Measurements from ENCODE around the gene SRBD1. TPM values are rescaled to one million over a fixed set of nuclear protein-coding genes. Genes with fewer than 3 reads are reported as not detected.

SRBD1 gene, protein sequence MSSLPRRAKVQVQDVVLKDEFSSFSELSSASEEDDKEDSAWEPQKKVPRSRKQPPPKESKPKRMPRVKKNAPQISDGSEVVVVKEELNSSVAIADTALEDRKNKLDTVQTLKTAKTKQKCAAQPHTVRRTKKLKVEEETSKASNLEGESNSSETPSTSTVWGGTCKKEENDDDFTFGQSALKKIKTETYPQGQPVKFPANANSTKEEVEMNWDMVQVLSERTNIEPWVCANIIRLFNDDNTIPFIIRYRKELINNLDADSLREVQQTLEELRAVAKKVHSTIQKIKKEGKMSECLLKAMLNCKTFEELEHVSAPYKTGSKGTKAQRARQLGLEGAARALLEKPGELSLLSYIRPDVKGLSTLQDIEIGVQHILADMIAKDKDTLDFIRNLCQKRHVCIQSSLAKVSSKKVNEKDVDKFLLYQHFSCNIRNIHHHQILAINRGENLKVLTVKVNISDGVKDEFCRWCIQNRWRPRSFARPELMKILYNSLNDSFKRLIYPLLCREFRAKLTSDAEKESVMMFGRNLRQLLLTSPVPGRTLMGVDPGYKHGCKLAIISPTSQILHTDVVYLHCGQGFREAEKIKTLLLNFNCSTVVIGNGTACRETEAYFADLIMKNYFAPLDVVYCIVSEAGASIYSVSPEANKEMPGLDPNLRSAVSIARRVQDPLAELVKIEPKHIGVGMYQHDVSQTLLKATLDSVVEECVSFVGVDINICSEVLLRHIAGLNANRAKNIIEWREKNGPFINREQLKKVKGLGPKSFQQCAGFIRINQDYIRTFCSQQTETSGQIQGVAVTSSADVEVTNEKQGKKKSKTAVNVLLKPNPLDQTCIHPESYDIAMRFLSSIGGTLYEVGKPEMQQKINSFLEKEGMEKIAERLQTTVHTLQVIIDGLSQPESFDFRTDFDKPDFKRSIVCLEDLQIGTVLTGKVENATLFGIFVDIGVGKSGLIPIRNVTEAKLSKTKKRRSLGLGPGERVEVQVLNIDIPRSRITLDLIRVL
- total RNA-seq (10 to 100 TPM; 13.4 to 18.2 TPM), polyA plus RNA-seq (ENCODE audit: insufficient read length in 6 of 6) (10 to 100 TPM; 16.5 to 20.0 (median 17.6) TPM)
- long read RNA-seq, donor 1, partial matches to known transcripts = 0 of 1 reads
- long read RNA-seq, donor 1, other reads (novel, unspliced or antisense) = 0 of 1 reads
- long read RNA-seq, donor 2, transcript SRBD1-201 (21 exons, 3,681 nt) = major isoform, 5 of 10 reads
- long read RNA-seq, donor 2, partial matches to known transcripts = 5 of 10 reads
- long read RNA-seq, donor 2, other reads (novel, unspliced or antisense) = 0 of 10 reads
- long read RNA-seq, donor 3, partial matches to known transcripts = 0 of 4 reads
- long read RNA-seq, donor 3, other reads (novel, unspliced or antisense) = 0 of 4 reads
- long read RNA-seq, donor 4, partial matches to known transcripts = 6 of 8 reads
- long read RNA-seq, donor 4, other reads (novel, unspliced or antisense) = 2 of 8 reads
- long read RNA-seq, donor 5 = 0 reads
- long read RNA-seq, donor 6, partial matches to known transcripts = 0 of 4 reads
- long read RNA-seq, donor 6, other reads (novel, unspliced or antisense) = 0 of 4 reads
- long read RNA-seq, donor 7 = 0 reads
- long read RNA-seq, donor 8, transcript SRBD1-201 (21 exons, 3,681 nt) = major isoform, 5 of 5 reads
- long read RNA-seq, donor 8, partial matches to known transcripts = 0 of 5 reads
- long read RNA-seq, donor 8, other reads (novel, unspliced or antisense) = 0 of 5 reads
- long read RNA-seq, donor 9 = 0 reads
- long read RNA-seq, donor 10, partial matches to known transcripts = 1 of 1 reads
- long read RNA-seq, donor 10, other reads (novel, unspliced or antisense) = 0 of 1 reads
- long read RNA-seq, donor 11 = 0 reads
- long read RNA-seq, donor 12, partial matches to known transcripts = 0 of 2 reads
- long read RNA-seq, donor 12, other reads (novel, unspliced or antisense) = 0 of 2 reads

DNA sequence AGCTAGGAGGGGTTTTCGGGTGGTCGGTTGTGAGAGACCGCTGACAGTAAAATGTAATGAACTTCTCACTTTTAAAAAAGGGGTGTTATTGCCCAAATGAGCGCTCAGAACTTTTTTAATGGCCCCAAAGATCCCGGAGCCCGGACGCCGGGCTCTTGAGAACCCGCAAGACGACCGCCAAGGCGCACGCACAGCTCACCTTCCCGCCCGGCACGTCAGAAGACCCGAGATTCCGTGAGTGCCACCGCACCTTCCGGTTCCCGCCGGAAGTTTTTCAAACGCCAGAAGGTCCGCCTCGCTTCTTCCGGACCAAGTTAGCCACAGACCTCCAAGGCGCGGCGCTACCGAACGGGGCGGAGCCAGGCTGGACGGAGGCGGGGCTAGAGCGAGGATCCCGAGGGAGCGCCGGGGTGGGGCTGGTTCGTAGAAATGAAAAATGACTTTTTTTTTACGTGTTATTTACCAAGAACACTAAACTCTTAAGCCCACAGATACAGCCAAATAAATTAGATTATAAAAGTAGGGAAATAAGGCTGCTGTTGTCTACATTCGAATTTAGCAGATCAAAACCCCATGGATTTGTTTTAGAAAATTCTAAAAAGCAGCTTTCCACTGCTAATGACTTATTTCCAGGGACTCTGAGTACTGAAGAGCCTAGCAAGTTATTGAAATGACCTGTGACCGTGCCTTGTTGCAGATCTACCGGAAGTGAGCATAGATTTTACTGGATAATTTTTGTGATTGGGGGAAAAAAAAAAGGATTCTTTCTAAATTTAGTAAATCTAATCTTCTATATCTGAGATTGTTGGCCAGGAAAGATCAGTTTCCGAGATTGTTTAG is at the start of gene SRBD1:
Gene SRBD1, minus strand, starts transcription at position 248 of the 840 bp plus-strand sequence. CDS start 5,826 bp downstream, outside the sequence.
- Histone ChIP-seq H3K36me3 (no peaks in the 10 kb centered on the region), H3K27me3 (no peaks in the 10 kb centered on the region), H3K4me1 (peaks cover 4 to 33% of the 10 kb centered on the region in 2 donors), H3K4me3 (peak within 1 kb of the TSS; percentile 80 to 92), H3K9me3 (no peaks in the 10 kb centered on the region), H3K27ac (peak within 1 kb of the TSS; percentile 91 to 93)
- peak; percentile 97 for ATAC-seq
- peak; percentile 88 to 99 (median 96) for DNase-seq
- intact Hi-C loops (cut with DNase I) = no loop called here
- TF ChIP-seq, protein P1, sequence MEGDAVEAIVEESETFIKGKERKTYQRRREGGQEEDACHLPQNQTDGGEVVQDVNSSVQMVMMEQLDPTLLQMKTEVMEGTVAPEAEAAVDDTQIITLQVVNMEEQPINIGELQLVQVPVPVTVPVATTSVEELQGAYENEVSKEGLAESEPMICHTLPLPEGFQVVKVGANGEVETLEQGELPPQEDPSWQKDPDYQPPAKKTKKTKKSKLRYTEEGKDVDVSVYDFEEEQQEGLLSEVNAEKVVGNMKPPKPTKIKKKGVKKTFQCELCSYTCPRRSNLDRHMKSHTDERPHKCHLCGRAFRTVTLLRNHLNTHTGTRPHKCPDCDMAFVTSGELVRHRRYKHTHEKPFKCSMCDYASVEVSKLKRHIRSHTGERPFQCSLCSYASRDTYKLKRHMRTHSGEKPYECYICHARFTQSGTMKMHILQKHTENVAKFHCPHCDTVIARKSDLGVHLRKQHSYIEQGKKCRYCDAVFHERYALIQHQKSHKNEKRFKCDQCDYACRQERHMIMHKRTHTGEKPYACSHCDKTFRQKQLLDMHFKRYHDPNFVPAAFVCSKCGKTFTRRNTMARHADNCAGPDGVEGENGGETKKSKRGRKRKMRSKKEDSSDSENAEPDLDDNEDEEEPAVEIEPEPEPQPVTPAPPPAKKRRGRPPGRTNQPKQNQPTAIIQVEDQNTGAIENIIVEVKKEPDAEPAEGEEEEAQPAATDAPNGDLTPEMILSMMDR (IDR thresholded peaks at IDR 0.05) = no peak

DNA sequence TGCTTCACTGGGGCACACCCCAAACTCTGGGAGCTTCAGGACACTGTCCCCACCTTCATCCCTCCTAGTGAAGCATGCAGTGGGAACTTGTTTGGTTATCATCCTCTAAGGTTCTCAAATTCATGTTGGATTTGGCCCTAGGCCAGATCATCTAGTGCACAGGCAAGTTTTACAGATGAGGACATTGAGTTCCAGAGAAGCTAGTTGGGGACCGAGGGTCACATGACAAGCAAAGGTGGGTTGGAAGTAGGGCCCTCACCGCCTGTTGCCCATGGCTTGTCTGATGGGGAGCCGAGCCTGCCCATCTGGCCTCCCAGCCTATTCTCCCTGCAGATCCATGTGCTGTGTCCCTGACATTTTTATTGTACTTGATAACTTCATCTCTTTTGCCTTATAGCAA is 43.2 kb upstream of the SRBD1 start:
- peak in 1 of 4 donors; percentile 29 for DNase-seq
- Histone ChIP-seq H3K27ac (no peak overlapping the region), H3K27me3 (peaks cover 0 to 11% of the 10 kb centered on the region in 2 donors), H3K9me3 (no peaks in the 10 kb centered on the region), H3K4me1 (peaks cover 5 to 36% of the 10 kb centered on the region in 2 donors), H3K36me3 (no peaks in the 10 kb centered on the region), H3K4me3 (peak overlapping the region in 1 of 2 donors; percentile 82)
- TF ChIP-seq, protein P1 (IDR thresholded peaks at IDR 0.05) = no peak
- intact Hi-C loops (cut with DNase I) = no loop called here
- ATAC-seq = no peak

DNA sequence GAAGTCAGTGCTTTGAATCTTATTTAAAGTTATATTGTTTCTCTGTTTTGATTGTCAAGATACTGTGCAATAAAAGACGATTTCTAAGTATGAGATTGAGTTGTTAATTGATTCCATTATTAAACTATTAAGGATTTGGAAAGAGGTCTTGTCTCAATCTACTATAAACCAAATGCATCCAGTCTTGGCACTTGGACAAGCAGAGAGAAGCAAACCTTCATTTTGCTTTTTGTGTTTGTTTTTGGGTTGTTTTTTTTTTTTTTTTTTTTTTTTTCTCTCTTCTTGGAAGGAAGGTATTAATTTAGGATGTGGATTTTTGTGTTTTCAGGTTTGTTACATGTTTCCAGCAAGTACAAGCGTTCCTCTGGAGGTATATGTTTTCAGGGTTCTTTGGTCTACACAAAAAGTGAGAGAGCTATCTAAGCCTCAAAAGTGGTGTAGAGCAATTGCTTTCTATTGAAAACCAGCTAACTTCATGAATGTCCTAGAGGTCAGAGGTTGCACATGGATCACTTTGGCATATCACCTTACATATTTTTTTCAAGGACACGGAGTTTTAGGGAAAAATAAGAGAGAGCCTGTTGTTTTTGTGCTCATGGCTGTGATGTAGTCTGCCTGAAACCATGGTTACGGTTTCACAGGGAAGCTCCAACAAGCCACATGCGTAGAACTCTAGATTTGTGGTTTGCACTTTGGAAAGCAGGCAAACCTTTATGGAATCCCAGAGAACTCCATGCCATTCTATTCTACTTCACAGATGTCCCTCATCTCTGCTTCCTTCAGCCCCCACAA is 42.3 kb upstream of the SRBD1 start:
- ATAC-seq = no peak
- intact Hi-C loops (cut with DNase I) = no loop called here

More for the DNA sequence above, 42.3 kb upstream of the SRBD1 start:
- TF ChIP-seq, protein P1 (IDR thresholded peaks at IDR 0.05) = no peak
- Histone ChIP-seq H3K27ac (no peak overlapping the region), H3K27me3 (peaks cover 0 to 11% of the 10 kb centered on the region in 2 donors), H3K4me3 (peak overlapping the region; percentile 74 to 82), H3K4me1 (peaks cover 6 to 46% of the 10 kb centered on the region in 2 donors), H3K36me3 (no peaks in the 10 kb centered on the region), H3K9me3 (no peaks in the 10 kb centered on the region)
- DNase-seq = no peak

Data from left lung (tissue), 14 donors.